Measurements from ENCODE around the gene PWWP2B. TPM values are rescaled to one million over a fixed set of nuclear protein-coding genes. Genes with fewer than 3 reads are reported as not detected.

The PWWP2B gene
- total RNA-seq, 1 experiment from 2014 or later: 51.6 TPM

- Histone ChIP-seq H3K36me3 (ENCODE audit: control insufficient read depth, insufficient read depth, low read length) (no peaks in the 10 kb centered on the region), H3K4me1 (ENCODE audit: control insufficient read depth, insufficient read depth, low read length) (no peaks in the 10 kb centered on the region), H3K27me3 (ENCODE audit: control insufficient read depth, insufficient read depth, low read length) (no peaks in the 10 kb centered on the region), H3K9me3 (ENCODE audit: control insufficient read depth, insufficient read depth, low read depth, low read length) (no peaks in the 10 kb centered on the region), H3K27ac (ENCODE audit: low read length) (no peak overlapping the region), H3K4me3 (ENCODE audit: low read depth in 2 of 2, low read length in 2 of 2) (no peak overlapping the region)
- ATAC-seq (no peak), DNase-seq (ENCODE audit: low read depth, low spot score) (no peak)
- in situ Hi-C loops (cut with HindIII; ENCODE audit: low pct_unique_long_range_greater_than_20kb, low sequenced_read_pairs) (no loop called here), intact Hi-C loops (cut with micrococcal nuclease; ENCODE audit: unreplicated experiment) (no loop called here)
- TF ChIP-seq REST (IDR thresholded peaks at IDR 0.05; ENCODE audit: insufficient read depth in 1 of 2, low read depth in 2 of 2, low read length in 1 of 2) (no peak), TCF7L2 (IDR thresholded peaks at IDR 0.05; ENCODE audit: low read depth, low read length) (no peak), SIN3A (IDR thresholded peaks at IDR 0.05; ENCODE audit: borderline replicate concordance, insufficient read depth, low read depth, low read length) (no peak), CTCF (IDR thresholded peaks at IDR 0.05) (no peak), POLR2AphosphoS5 (IDR thresholded peaks at IDR 0.05; ENCODE audit: low read depth, low read length) (no peak)
- BruUV-seq (replicated peaks): no TSS peak
- POLR2A ChIA-PET: no interaction called here
- CTCF ChIA-PET: interaction anchor here (0.5 kb wide), 1 partner anchor 63 kb away, joined by 9 read pairs; no protein-coding TSS in a partner anchor
These were observed 15.3 kb upstream of the PWWP2B start for GRCh38 chr10:132381741-132382140.

- in situ Hi-C loops (cut with HindIII; ENCODE audit: low pct_unique_long_range_greater_than_20kb, low sequenced_read_pairs) (no loop called here), intact Hi-C loops (cut with micrococcal nuclease; ENCODE audit: unreplicated experiment) (no loop called here)
- CTCF ChIA-PET: no interaction called here
- Histone ChIP-seq H3K27ac (ENCODE audit: low read length) (no peak overlapping the region), H3K4me3 (ENCODE audit: low read depth in 2 of 2, low read length in 2 of 2) (no peak overlapping the region), H3K9me3 (ENCODE audit: control insufficient read depth, insufficient read depth, low read depth, low read length) (no peaks in the 10 kb centered on the region), H3K27me3 (ENCODE audit: control insufficient read depth, insufficient read depth, low read length) (no peaks in the 10 kb centered on the region), H3K4me1 (ENCODE audit: control insufficient read depth, insufficient read depth, low read length) (peaks cover under 1% of the 10 kb centered on the region; the same call in 1 of the 2 replicates), H3K36me3 (ENCODE audit: control insufficient read depth, insufficient read depth, low read length) (no peaks in the 10 kb centered on the region)
- ATAC-seq: no peak
- no TSS peak for BruUV-seq (replicated peaks)
- TF ChIP-seq SIN3A (IDR thresholded peaks at IDR 0.05; ENCODE audit: borderline replicate concordance, insufficient read depth, low read depth, low read length): no peak
- TF ChIP-seq TCF7L2 (IDR thresholded peaks at IDR 0.05; ENCODE audit: low read depth, low read length): no peak
- TF ChIP-seq POLR2AphosphoS5 (IDR thresholded peaks at IDR 0.05; ENCODE audit: low read depth, low read length): no peak
- no peak for TF ChIP-seq REST (IDR thresholded peaks at IDR 0.05; ENCODE audit: insufficient read depth in 1 of 2, low read depth in 2 of 2, low read length in 1 of 2)
- no peak for TF ChIP-seq CTCF (IDR thresholded peaks at IDR 0.05)
- DNase-seq (ENCODE audit: low read depth, low spot score): no peak
- POLR2A ChIA-PET: no interaction called here
These were observed 14.6 kb upstream of the PWWP2B start for GRCh38 chr10:132382231-132382922.

Data from Panc1 (cell line).